ENCODE data around the gene CCSER1.

The CCSER1 gene

GRCh38 chr4:90198086-90198847, 71.1 kb downstream of the CCSER1 start:
- DNase-seq (ENCODE audit: low read depth): peak; percentile 0

- DNase-seq (ENCODE audit: low read depth): no peak
These were observed 80.8 kb downstream of the CCSER1 start for GRCh38 chr4:90207887-90208454.

- no peak for DNase-seq (ENCODE audit: low read depth)
These were observed 82.7 kb downstream of the CCSER1 start for GRCh38 chr4:90209922-90210321.

GRCh38 chr4:90211174-90211573, 84.0 kb downstream of the CCSER1 start:
- no peak for DNase-seq (ENCODE audit: low read depth)

- DNase-seq (ENCODE audit: low read depth): no peak
These were observed 88.1 kb downstream of the CCSER1 start for GRCh38 chr4:90215286-90215685.

- no peak for DNase-seq (ENCODE audit: low read depth)
These were observed 92.6 kb downstream of the CCSER1 start for GRCh38 chr4:90219822-90220221.

- DNase-seq (ENCODE audit: low read depth): no peak
These were observed 93.3 kb downstream of the CCSER1 start for GRCh38 chr4:90220459-90220858.

- peak; percentile 8 for DNase-seq (ENCODE audit: low read depth)
These were observed 99.5 kb downstream of the CCSER1 start for GRCh38 chr4:90226734-90227133.

GRCh38 chr4:90227177-90227576, 100.0 kb downstream of the CCSER1 start:
- no peak for DNase-seq (ENCODE audit: low read depth)

GRCh38 chr4:90234916-90235547, 107.8 kb downstream of the CCSER1 start:
- DNase-seq (ENCODE audit: low read depth): no peak

GRCh38 chr4:90237751-90238530, 110.7 kb downstream of the CCSER1 start:
- no peak for DNase-seq (ENCODE audit: low read depth)

GRCh38 chr4:90240333-90240732, 113.1 kb downstream of the CCSER1 start:
- DNase-seq (ENCODE audit: low read depth): no peak

GRCh38 chr4:90241008-90241407, 113.8 kb downstream of the CCSER1 start:
- no peak for DNase-seq (ENCODE audit: low read depth)

GRCh38 chr4:90245837-90246236, 118.6 kb downstream of the CCSER1 start:
- no peak for DNase-seq (ENCODE audit: low read depth)

GRCh38 chr4:90246816-90247215, 119.6 kb downstream of the CCSER1 start:
- DNase-seq (ENCODE audit: low read depth): no peak

- no peak for DNase-seq (ENCODE audit: low read depth)
These were observed 127.2 kb downstream of the CCSER1 start for GRCh38 chr4:90254357-90254756.

GRCh38 chr4:90274175-90274574, 147.0 kb downstream of the CCSER1 start:
- DNase-seq (ENCODE audit: low read depth): no peak

- DNase-seq (ENCODE audit: low read depth): no peak
These were observed 153.8 kb downstream of the CCSER1 start for GRCh38 chr4:90280954-90281353.

GRCh38 chr4:90281541-90282355, 154.6 kb downstream of the CCSER1 start:
- DNase-seq (ENCODE audit: low read depth): no peak

- DNase-seq (ENCODE audit: low read depth): no peak
These were observed 163.2 kb downstream of the CCSER1 start for GRCh38 chr4:90290345-90290744.

GRCh38 chr4:90292438-90292837, 165.2 kb downstream of the CCSER1 start:
- DNase-seq (ENCODE audit: low read depth): no peak

GRCh38 chr4:90293320-90293719, 166.1 kb downstream of the CCSER1 start:
- DNase-seq (ENCODE audit: low read depth): peak; percentile 36
